Natural killer cell (primary cell): ENCODE data around the gene CGGBP1. TPM values are rescaled to one million over a fixed set of nuclear protein-coding genes. Genes with fewer than 3 reads are reported as not detected.

Experiments used
- ATAC-seq, 3 donors: fragments of 150-1000 bp in 2 of 3; fragments of 200-7000 bp in 1 of 3; cut with Tn5 transposase; 1 replicate in 1 of 3; 2 replicates in 2 of 3; pipeline ENCODE4 v1.10.0; 2021; ENCODE audit warnings: mild to moderate bottlenecking in 2 of 3, moderate library complexity in 2 of 3
- DNase-seq, 2 donors: peaks; one replicate each; pipeline versions ENCODE4 v3.0.0 to v3.0.0-alpha.2; 2013 to 2021; ENCODE audit warnings: mixed read lengths in 1 of 2
- H3K27ac ChIP-seq: one replicate; pipeline ENCODE4 v1.5.1; 2013; ENCODE audit warnings: mild to moderate bottlenecking, low read length
- H3K27me3 ChIP-seq: one replicate; pipeline ENCODE4 v1.6.1; 2013; ENCODE audit warnings: low read length; ENCODE audit not compliant: control insufficient read depth, insufficient read depth
- H3K36me3 ChIP-seq: one replicate; pipeline ENCODE4 v1.6.1; 2013; ENCODE audit warnings: low read length; ENCODE audit not compliant: control insufficient read depth, insufficient read depth
- H3K4me1 ChIP-seq: one replicate; pipeline ENCODE4 v1.6.1; 2013; ENCODE audit warnings: low read length; ENCODE audit not compliant: control insufficient read depth, insufficient read depth
- H3K4me3 ChIP-seq: one replicate; pipeline ENCODE4 v1.5.1; 2013; ENCODE audit warnings: low read length
- H3K9me3 ChIP-seq: one replicate; pipeline ENCODE4 v1.6.1; 2013; ENCODE audit warnings: low read length; ENCODE audit not compliant: control insufficient read depth, insufficient read depth
- H3K27ac Mint-ChIP-seq, 2 donors: one replicate each; pipeline ENCODE4 v1.8.0; 2022; ENCODE audit warnings: mild to moderate bottlenecking in 2 of 2, mixed read lengths in 2 of 2, moderate library complexity in 1 of 2
- H3K27me3 Mint-ChIP-seq, 2 donors: one replicate each; pipeline ENCODE4 v1.8.0; 2022; ENCODE audit warnings: low read depth in 2 of 2, mixed read lengths in 2 of 2
- H3K36me3 Mint-ChIP-seq: one replicate; pipeline ENCODE4 v1.8.0; 2022; ENCODE audit warnings: mixed read lengths
- H3K4me1 Mint-ChIP-seq, 2 donors: one replicate each; pipeline ENCODE4 v1.8.0; 2022; ENCODE audit warnings: mixed read lengths in 2 of 2
- H3K4me3 Mint-ChIP-seq: one replicate; pipeline ENCODE4 v1.8.0; 2022; ENCODE audit warnings: mild to moderate bottlenecking, moderate library complexity, mixed read lengths
- H3K9me3 Mint-ChIP-seq, 2 donors: one replicate each; pipeline ENCODE4 v1.8.0; 2022; ENCODE audit warnings: mixed read lengths in 2 of 2
- WGBS: methylation state at CpG from one replicate; pipeline ENCODE4 v1.1.7; 2013; ENCODE audit warnings: missing lambda C conversion rate; ENCODE audit not compliant: insufficient coverage; 5-methylcytosine and 5-hydroxymethylcytosine counted together
- intact Hi-C: fragments of 100-400 bp; cut with micrococcal nuclease; formaldehyde crosslinking; loops from one replicate; pipeline ENCODE4 v1.14.2; 2022
- total RNA-seq, 4 donors: library from RNA; stranded (reverse); fragments of 120-200 nt in 1 of 4; gene quantifications; one replicate each; pipeline versions ENCODE4 v1.2.3 to v1.2.4, GENCODE V29; 2013 to 2022
- TF ChIP-seq, protein P1 (sequence below): fragments of 200-600 bp; IDR thresholded peaks from one replicate; pipeline ENCODE4 v1.8.0; 2022; ENCODE audit warnings: antibody characterized with exemption

Gene CGGBP1
- total RNA-seq, 3 donors from 2014 or later (not counting 1 experiment from before 2014, with no cell fraction given) = 99.8 to 103 (median 101) TPM

- Mint-ChIP-seq H3K27me3 (no peaks in the 10 kb centered on the region), H3K9me3 (no peaks in the 10 kb centered on the region), H3K27ac (peak overlapping the region; percentile 81 to 97), H3K36me3 (no peaks in the 10 kb centered on the region), H3K4me1 (peaks cover 24 to 26% of the 10 kb centered on the region in 2 donors), H3K4me3 (peak overlapping the region; percentile 79)
- TF ChIP-seq, protein P1, sequence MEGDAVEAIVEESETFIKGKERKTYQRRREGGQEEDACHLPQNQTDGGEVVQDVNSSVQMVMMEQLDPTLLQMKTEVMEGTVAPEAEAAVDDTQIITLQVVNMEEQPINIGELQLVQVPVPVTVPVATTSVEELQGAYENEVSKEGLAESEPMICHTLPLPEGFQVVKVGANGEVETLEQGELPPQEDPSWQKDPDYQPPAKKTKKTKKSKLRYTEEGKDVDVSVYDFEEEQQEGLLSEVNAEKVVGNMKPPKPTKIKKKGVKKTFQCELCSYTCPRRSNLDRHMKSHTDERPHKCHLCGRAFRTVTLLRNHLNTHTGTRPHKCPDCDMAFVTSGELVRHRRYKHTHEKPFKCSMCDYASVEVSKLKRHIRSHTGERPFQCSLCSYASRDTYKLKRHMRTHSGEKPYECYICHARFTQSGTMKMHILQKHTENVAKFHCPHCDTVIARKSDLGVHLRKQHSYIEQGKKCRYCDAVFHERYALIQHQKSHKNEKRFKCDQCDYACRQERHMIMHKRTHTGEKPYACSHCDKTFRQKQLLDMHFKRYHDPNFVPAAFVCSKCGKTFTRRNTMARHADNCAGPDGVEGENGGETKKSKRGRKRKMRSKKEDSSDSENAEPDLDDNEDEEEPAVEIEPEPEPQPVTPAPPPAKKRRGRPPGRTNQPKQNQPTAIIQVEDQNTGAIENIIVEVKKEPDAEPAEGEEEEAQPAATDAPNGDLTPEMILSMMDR = no peak
- Histone ChIP-seq H3K4me1 (peaks cover 2% of the 10 kb centered on the region), H3K4me3 (peak overlapping the region; percentile 23), H3K9me3 (no peaks in the 10 kb centered on the region), H3K27me3 (no peaks in the 10 kb centered on the region), H3K27ac (peak overlapping the region; percentile 78), H3K36me3 (no peaks in the 10 kb centered on the region)
- WGBS = 24% methylated on average over 2 of the region's 2 CpGs
- ATAC-seq (peak in 1 of 3 donors; percentile 5), DNase-seq (no peak)
- intact Hi-C loops = no loop called here
These were observed 26.6 kb downstream of the CGGBP1 start for GRCh38 chr3:88032245-88032644.

DNA sequence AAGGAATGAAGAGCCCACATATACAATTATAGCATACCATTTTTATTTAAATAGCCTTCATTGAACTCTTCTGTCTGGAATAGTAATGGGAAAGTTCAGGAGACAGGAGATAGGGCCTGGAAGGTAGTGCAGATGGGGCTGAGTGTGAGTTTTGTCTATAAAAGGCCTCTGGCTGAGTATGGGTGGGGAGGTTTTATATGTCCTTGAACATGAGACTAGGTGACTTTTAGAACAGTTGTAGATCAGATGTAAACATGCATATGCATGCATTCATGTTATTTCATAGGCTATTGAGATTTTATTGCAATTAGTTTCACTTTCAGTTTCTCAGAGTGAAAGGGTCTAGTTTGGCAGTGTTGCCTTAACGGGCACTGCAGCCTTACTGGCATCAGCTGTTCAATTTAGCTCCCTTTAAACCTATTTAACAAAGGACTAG is 27.1 kb downstream of the CGGBP1 start:
- 0% methylated on average over 1 of the region's 1 CpG for WGBS
- Mint-ChIP-seq H3K36me3 (no peaks in the 10 kb centered on the region), H3K4me3 (peak overlapping the region; percentile 79), H3K4me1 (peaks cover 24 to 26% of the 10 kb centered on the region in 2 donors), H3K9me3 (no peaks in the 10 kb centered on the region), H3K27ac (peak overlapping the region; percentile 81 to 97), H3K27me3 (no peaks in the 10 kb centered on the region)
- Histone ChIP-seq H3K4me1 (peaks cover 2% of the 10 kb centered on the region), H3K36me3 (no peaks in the 10 kb centered on the region), H3K27me3 (no peaks in the 10 kb centered on the region), H3K9me3 (no peaks in the 10 kb centered on the region), H3K4me3 (peak overlapping the region; percentile 23), H3K27ac (peak overlapping the region; percentile 78)
- TF ChIP-seq, protein P1 = no peak
- ATAC-seq (peak; percentile 83 to 91 (median 88)), DNase-seq (peak in 1 of 2 donors; percentile 70)
- intact Hi-C loops = loop anchor here (2.0 kb wide), 1 partner anchor 27 kb away; the partner anchor contains the start of genes CGGBP1 and ZNF654

GRCh38 chr3:88030210-88030609 is 28.6 kb downstream of the CGGBP1 start:
- H3K4me3 ChIP-seq = peak overlapping the region; percentile 5
- peak in 1 of 2 donors; percentile 42 for DNase-seq
- intact Hi-C loops = loop anchor here (2.0 kb wide), 1 partner anchor 29 kb away; the partner anchor contains the start of genes CGGBP1 and ZNF654

More at GRCh38 chr3:88030210-88030609, 28.6 kb downstream of the CGGBP1 start:
- WGBS = no CpG with 5 or more reads among the region's 3 CpGs
- Histone ChIP-seq H3K9me3 (no peaks in the 10 kb centered on the region), H3K27ac (no peak overlapping the region), H3K36me3 (no peaks in the 10 kb centered on the region), H3K4me1 (peaks cover 2% of the 10 kb centered on the region), H3K27me3 (no peaks in the 10 kb centered on the region)
- Mint-ChIP-seq H3K36me3 (no peaks in the 10 kb centered on the region), H3K4me1 (peaks cover 24 to 26% of the 10 kb centered on the region in 2 donors), H3K4me3 (peak overlapping the region; percentile 58), H3K27ac (peak overlapping the region; percentile 79), H3K27me3 (no peaks in the 10 kb centered on the region), H3K9me3 (no peaks in the 10 kb centered on the region)
- TF ChIP-seq, protein P1 = no peak
- peak; percentile 41 to 55 (median 50) for ATAC-seq
